GM21717 (cell line): ENCODE data around the gene PDE8A.

ENCODE experiments used
- ATAC-seq: cut with Tn5 transposase; IDR thresholded peaks from one replicate; pipeline ENCODE4 v1.9.1; 2021; ENCODE audit warnings: mild to moderate bottlenecking, moderate library complexity; ENCODE audit not compliant: unreplicated experiment

PDE8A gene

GRCh38 chr15:85030301-85030929 is 48.8 kb downstream of the PDE8A start:
- ATAC-seq = no peak

GRCh38 chr15:85031086-85031943 is 49.7 kb downstream of the PDE8A start:
- no peak for ATAC-seq

- no peak for ATAC-seq
Measured at GRCh38 chr15:85031944-85032558, 50.4 kb downstream of the PDE8A start.

- ATAC-seq = no peak
Measured at GRCh38 chr15:85033148-85033547, 51.5 kb downstream of the PDE8A start.

GRCh38 chr15:85034276-85034675 is 52.6 kb downstream of the PDE8A start:
- ATAC-seq = no peak

GRCh38 chr15:85035980-85036379 is 54.3 kb downstream of the PDE8A start:
- ATAC-seq = no peak

GRCh38 chr15:85036716-85037115 is 55.1 kb downstream of the PDE8A start:
- ATAC-seq = no peak

GRCh38 chr15:85037641-85038040 is 56.0 kb downstream of the PDE8A start:
- ATAC-seq = no peak

GRCh38 chr15:85041230-85041629 is 59.6 kb downstream of the PDE8A start:
- no peak for ATAC-seq

GRCh38 chr15:85044251-85044853 is 62.7 kb downstream of the PDE8A start:
- no peak for ATAC-seq

- ATAC-seq = no peak
Measured at GRCh38 chr15:85044894-85045293, 63.2 kb downstream of the PDE8A start.

- ATAC-seq = no peak
Measured at GRCh38 chr15:85045615-85046014, 64.0 kb downstream of the PDE8A start.

- no peak for ATAC-seq
Measured at GRCh38 chr15:85047271-85047948, 65.8 kb downstream of the PDE8A start.

- no peak for ATAC-seq
Measured at GRCh38 chr15:85048430-85048829, 66.8 kb downstream of the PDE8A start.

GRCh38 chr15:85049805-85050204 is 68.1 kb downstream of the PDE8A start:
- no peak for ATAC-seq

- ATAC-seq = no peak
Measured at GRCh38 chr15:85059734-85060133, 78.1 kb downstream of the PDE8A start.

- ATAC-seq = no peak
Measured at GRCh38 chr15:85062560-85062959, 80.9 kb downstream of the PDE8A start.

- no peak for ATAC-seq
Measured at GRCh38 chr15:85063088-85063487, 81.4 kb downstream of the PDE8A start.

- no peak for ATAC-seq
Measured at GRCh38 chr15:85063522-85064079, 81.9 kb downstream of the PDE8A start.

GRCh38 chr15:85064710-85065109 is 83.1 kb downstream of the PDE8A start:
- no peak for ATAC-seq

GRCh38 chr15:85071061-85071460 is 89.4 kb downstream of the PDE8A start:
- ATAC-seq = no peak
